Mononuclear cell (primary cell): ENCODE data around the gene PPP2R5B. TPM values are rescaled to one million over a fixed set of nuclear protein-coding genes. Genes with fewer than 3 reads are reported as not detected.

Experiments
- H3K27me3 ChIP-seq: 2 replicates; pipeline ENCODE4 v1.6.0; 2011; ENCODE audit warnings: low read length, control low read depth; ENCODE audit not compliant: insufficient read depth
- H3K4me1 ChIP-seq: 2 replicates; pipeline ENCODE4 v1.5.1; 2011; ENCODE audit warnings: mild to moderate bottlenecking, low read length, control low read depth; ENCODE audit not compliant: insufficient read depth
- H3K4me3 ChIP-seq: 2 replicates; pipeline ENCODE4 v1.5.1; 2011; ENCODE audit warnings: mild to moderate bottlenecking, low read length, moderate library complexity
- H3K9me3 ChIP-seq: 2 replicates; pipeline ENCODE4 v1.5.1; 2011; ENCODE audit warnings: low read depth, mild to moderate bottlenecking, control low read depth, low read length
- total RNA-seq: library from RNA; depleted of rRNA; stranded (reverse); fragments of >200 nt; gene quantifications from one replicate; pipeline ENCODE4 v1.2.3, GENCODE V29; 2012

The PPP2R5B gene
- total RNA-seq, 1 donor: 5.8 TPM

DNA sequence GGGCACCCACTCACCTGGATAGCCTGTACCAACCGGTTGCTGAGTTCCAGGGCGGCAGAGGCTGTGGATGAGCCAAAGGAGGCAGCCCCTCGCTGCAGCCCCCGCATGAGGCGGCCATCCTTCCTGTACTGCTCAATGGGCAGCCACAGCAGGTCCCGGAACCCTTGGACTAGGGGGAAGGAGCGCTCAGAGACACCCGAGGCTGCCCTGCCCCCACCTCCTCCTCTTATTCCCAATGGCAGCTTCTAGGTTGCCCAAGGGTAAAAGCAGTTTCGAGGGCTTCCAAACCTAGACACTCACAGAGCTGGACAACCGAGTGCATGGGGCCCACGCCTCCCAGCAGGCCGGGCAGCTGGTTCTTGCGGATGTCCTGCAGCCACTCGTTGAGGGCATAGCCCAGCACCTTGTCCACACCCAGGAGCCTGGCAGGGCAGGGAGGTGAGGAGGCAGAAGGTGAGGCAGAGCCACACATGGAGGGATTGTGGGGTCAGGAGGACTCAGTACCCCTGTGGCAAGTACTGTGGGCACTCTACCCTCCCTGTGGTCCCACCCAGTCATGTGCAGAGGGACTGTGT, 28.0 kb upstream of the PPP2R5B start:
- no peaks in the 10 kb centered on the region for H3K27me3 ChIP-seq
- H3K4me1 ChIP-seq: peaks cover 31% of the 10 kb centered on the region
- no peaks in the 10 kb centered on the region for H3K9me3 ChIP-seq
- H3K4me3 ChIP-seq: no peak overlapping the region

DNA sequence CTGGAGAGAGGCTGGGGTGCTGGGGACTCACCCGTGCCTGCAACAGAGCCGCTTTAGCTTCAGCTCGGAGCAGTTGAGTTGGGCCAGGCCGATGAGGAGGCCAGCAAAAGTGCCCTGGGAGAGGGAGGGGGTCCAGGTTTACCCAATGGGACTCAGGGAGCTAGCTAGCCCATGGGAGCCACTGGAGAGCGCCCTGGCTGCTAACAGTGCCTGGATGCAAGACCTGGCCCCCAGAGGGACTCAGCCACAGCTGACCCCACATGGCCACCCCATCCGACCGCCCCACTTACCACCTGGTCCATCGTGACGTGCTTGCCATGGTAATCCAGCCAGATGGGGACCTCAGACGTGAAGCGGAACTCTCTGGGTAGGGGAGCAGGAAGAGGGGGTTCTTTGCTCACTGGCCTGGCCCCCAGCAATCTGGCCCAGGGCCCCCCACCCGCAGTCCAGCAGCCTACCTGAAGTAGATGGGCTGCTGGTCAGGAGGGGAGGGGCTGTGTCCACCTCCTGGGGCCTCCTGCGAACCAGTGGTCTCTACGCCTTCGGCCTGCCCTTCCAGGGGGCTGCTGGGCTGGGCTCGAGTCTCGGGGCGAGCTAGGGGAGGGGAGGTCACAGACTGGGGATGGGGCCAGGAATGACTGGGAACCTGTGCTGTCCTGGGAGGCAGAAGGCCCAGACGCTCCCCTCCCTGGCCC, 27.0 kb upstream of the PPP2R5B start:
- no peaks in the 10 kb centered on the region for H3K9me3 ChIP-seq

DNA sequence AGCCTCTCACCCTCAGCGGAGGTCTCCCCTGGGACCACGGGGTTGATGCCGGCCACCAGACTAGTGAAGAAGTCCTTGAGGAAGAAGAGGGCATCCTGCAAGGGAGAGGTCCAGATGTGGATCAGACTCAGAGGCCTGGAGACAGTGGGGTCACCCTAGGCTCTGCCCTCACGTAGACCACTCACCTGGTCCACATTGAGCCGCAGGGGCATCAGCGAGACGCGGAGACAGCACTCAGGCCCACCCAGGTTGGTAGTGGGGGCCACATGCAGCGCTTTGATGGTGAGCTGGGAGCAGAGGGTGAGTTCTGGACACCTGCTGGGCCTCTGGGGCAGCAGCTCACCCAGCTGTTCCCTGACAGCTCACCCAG, 26.4 kb upstream of the PPP2R5B start:
- Histone ChIP-seq H3K9me3 (no peaks in the 10 kb centered on the region), H3K4me1 (peaks cover 22% of the 10 kb centered on the region), H3K4me3 (no peak overlapping the region), H3K27me3 (no peaks in the 10 kb centered on the region)

More for the DNA sequence above, 27.0 kb upstream of the PPP2R5B start:
- Histone ChIP-seq H3K27me3 (no peaks in the 10 kb centered on the region), H3K4me3 (no peak overlapping the region), H3K4me1 (peaks cover 28% of the 10 kb centered on the region)

DNA sequence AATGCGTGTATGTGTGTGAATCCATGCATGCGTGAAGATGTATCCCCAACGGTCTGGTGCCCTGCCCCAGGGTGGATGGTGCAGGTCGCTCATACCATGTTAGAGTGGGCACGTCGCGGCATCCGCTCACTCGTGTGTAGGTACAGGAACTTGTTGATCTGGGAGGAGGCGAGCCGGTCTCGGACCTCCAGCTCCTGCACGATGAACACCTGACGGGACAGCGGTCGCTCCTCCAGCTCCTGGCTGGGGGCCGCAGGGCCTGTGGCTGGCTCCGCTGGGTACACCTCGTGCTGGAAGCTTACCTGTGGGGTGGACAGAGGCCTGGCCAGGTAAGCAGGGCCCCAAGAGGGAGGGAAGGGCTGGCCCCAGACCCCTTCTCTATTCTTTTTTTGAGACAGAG, 25.9 kb upstream of the PPP2R5B start:
- Histone ChIP-seq H3K27me3 (no peaks in the 10 kb centered on the region), H3K4me3 (no peak overlapping the region), H3K4me1 (peaks cover 19% of the 10 kb centered on the region), H3K9me3 (no peaks in the 10 kb centered on the region)

DNA sequence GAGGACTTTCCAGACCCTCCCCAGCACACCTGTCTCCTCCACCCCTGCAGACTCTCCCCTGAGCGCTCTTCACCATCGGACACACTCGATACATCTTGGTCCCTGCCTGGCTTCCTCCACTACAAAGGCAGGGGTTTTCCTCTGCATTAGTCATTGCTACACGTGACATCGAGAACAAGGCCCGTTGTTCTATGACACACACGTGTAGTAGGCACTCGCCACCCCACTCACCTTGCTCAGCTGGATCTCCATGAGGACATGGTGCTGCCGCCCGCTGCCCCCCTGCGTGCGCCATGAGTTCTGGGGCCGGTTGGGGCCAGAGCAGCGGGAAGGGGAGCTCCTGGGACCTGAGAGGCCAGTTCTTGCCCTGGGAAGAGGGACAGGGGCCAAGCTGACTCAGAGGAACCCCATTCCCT, 24.2 kb upstream of the PPP2R5B start:
- Histone ChIP-seq H3K9me3 (no peaks in the 10 kb centered on the region), H3K4me3 (no peak overlapping the region), H3K4me1 (peaks cover 8% of the 10 kb centered on the region), H3K27me3 (no peaks in the 10 kb centered on the region)

DNA sequence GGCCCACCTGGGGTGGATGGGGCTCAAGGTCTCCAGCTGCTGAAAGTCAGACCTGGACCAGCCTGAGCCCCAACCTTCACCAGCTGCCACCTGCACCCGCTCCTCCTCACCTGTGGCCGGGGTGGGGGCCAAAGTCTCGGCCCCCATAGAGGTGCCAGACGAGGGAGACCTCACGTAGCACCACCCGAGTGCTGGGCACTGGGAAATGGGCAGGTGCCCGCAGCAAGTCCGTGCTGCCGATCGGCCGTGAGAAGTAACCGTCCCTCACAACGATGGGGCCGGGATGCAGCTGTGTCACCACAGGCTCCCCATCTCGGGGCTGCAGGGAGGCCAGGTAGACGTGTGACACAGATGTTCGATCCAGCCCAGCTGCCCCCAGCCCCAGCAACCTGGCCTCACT, 23.7 kb upstream of the PPP2R5B start:
- H3K9me3 ChIP-seq: no peaks in the 10 kb centered on the region
- H3K27me3 ChIP-seq: no peaks in the 10 kb centered on the region
- H3K4me3 ChIP-seq: no peak overlapping the region
- peaks cover 8% of the 10 kb centered on the region for H3K4me1 ChIP-seq

DNA sequence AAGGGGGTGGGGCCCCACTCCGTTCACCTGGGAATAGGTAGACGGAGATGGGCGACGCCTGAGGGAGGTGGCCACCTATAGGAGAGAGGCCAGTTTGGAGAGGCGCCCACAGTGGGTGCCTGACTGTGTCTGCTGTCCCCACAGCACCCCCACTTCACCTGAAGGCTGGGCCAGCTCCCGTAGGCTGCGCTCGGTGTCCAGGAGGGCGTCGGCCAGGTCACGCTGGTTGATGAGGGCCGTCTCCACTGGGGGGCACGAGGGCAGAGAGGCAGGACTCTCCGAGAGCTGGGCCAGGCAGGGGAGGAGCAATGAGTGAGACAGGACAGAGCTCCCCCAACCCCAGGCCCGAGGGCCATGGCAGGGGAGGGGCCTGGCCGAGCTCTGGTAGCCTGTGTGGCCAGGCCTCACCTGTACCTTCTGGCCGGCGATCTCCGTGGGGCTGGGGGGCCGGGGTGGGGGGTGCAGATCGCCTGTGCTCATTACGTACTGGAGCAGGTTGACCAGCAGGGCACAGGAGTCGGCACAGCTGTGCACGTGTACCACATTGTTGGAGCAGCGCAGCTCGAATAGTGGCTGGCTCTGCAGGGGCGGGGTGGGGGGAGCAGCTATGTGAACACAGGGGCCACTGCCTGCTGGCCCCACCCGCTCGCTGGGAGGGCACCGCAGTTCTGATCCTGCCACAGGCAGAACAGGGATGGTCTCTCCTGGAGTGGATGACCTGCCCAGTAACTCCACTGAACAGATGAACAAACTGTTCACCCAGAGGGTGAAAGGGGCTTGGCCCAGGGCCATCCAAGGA, 22.2 kb upstream of the PPP2R5B start:
- Histone ChIP-seq H3K4me1 (peaks cover 8% of the 10 kb centered on the region), H3K9me3 (no peaks in the 10 kb centered on the region), H3K27me3 (no peaks in the 10 kb centered on the region), H3K4me3 (no peak overlapping the region)

DNA sequence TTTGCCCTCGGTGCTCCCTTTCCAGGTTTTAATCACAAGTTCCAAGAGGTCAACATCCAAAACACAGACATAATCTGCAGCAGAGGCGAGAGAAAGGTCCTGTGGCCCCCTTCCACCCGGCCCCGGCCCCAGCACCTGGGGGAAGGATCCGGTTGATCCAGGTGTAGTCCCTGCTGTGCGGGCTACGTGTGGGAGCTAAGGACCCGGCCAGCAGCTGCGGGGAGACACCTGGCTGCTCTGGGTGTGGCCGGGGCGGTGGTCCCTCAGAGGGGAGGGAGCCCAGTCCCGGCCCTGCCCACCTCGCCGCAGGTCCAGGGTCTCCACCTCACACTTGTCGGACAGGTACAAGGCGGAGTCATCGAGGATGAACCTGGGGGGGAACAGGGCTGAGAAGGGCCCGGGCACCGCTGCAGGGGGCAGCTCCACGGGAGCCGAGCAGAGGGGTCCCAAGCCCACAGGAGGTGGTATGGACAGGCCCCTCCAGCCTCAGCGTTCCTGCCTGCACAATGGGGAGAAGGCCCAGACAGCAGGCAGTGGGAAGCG, 21.1 kb upstream of the PPP2R5B start:
- H3K4me1 ChIP-seq: peaks cover 8% of the 10 kb centered on the region
- no peaks in the 10 kb centered on the region for H3K9me3 ChIP-seq
- no peaks in the 10 kb centered on the region for H3K27me3 ChIP-seq
- no peak overlapping the region for H3K4me3 ChIP-seq

DNA sequence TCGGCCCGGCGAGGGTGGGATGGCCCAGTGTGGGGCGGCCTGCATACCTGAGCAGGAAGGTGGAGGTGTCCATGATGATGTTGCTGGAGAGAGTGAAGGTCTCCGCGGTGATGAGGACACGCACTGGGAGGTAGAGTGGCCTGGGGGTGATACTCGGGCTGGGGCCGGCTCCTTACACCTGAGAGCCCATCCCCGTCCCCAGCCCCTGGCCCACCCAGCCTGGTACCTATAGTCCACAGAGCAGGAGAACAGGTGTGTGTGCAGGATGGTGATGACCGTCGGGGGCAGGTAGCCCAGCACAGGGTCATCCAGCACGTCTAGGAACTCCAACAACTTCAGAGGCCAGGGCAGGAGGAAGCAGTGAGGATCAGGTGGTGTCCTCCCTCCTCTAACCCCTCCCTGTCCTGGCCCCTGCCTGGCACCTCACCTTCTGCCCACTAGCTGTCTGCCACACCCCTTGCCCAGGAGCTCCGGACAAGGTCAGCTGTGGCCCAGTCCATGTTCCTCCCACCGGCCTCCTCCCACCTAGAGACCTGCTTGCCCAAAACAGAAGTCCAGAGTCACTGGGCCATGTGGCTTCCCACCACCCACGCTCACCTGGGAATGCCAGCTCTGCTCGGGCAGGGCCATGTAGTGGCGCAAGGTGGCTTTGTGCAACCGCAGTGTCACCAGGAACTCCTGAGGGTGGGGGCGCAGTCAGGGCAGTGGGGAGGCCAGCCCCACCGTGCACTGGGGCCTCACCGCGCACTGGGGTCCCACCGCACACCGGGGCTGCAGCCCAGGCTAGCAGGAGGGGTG, 18.8 kb upstream of the PPP2R5B start:
- Histone ChIP-seq H3K9me3 (no peaks in the 10 kb centered on the region), H3K4me1 (no peaks in the 10 kb centered on the region), H3K27me3 (no peaks in the 10 kb centered on the region), H3K4me3 (no peak overlapping the region)

DNA sequence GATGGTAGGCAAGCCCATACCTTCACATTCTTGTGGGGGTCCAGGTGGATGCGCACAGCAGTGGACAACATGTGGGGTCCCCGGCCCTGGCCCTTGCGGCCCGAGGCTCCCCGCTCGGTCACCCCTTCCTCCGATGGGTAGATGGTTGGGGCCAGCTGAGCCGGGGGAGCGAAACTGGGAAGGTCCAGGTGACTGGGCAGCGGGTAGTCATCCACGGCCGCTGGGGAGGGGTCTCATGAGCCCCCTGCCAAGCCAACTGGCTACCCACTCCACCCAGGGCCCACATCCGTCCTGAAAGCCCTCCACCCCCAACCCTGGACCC, 18.2 kb upstream of the PPP2R5B start:
- H3K4me3 ChIP-seq: no peak overlapping the region
- no peaks in the 10 kb centered on the region for H3K4me1 ChIP-seq
- H3K27me3 ChIP-seq: no peaks in the 10 kb centered on the region
- H3K9me3 ChIP-seq: no peaks in the 10 kb centered on the region

DNA sequence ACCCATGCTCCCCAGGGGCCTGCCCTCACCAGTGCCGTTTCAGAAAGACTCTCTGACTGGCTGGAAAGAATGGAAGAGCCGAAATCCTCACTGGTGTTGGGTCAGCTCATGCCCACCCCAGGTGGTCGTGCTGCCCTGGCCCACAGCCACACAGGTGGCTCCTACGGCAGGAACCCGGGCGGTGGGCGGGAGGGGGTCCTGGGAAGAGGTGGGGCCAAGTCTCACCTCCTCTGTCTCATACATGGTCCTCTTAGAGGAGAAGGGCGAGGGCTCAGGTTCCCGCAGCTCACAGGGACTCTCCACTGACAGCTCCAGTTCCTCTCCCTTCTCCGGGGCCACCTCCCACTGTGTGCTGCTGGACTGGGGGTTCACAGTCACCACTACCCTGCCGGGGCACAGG, 15.7 kb upstream of the PPP2R5B start:
- no peaks in the 10 kb centered on the region for H3K9me3 ChIP-seq
- H3K4me3 ChIP-seq: no peak overlapping the region
- H3K27me3 ChIP-seq: no peaks in the 10 kb centered on the region
- H3K4me1 ChIP-seq: no peaks in the 10 kb centered on the region

DNA sequence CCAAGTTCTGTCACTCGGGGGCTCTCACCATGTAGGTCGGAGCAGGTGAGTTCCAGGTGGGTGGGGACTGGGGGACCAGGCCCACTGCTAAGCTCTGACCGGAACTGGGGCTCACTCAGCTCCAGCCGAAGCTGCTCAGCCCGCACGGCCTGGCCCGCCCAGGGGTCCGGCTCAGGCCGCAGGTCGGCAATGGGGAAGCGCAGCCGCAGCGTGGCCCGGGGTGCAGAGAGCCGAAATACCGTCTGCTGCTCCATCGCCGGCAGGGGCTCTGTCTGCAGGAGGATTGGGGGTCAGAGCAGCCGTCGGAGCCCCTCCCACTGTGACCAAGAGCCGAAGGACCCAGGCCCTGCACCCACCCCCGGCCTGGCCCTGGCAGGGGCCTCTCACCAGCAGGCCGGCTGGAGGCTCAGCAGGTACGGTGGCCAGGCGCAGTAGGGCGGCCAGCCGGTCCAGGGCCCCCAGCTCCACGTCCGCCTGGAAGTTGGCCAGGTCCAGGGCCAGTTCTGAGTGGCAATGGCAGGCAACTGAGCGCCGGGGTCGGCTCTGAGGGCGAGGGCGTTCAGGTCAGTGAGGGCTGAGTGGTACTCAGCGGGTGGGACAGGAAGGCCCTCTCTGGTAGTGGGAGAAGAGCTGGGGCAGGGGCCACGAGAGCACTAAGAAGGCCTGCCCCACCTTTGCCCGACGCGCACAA, 14.7 kb upstream of the PPP2R5B start:
- no peaks in the 10 kb centered on the region for H3K27me3 ChIP-seq
- H3K9me3 ChIP-seq: no peaks in the 10 kb centered on the region
- no peak overlapping the region for H3K4me3 ChIP-seq
- no peaks in the 10 kb centered on the region for H3K4me1 ChIP-seq

DNA sequence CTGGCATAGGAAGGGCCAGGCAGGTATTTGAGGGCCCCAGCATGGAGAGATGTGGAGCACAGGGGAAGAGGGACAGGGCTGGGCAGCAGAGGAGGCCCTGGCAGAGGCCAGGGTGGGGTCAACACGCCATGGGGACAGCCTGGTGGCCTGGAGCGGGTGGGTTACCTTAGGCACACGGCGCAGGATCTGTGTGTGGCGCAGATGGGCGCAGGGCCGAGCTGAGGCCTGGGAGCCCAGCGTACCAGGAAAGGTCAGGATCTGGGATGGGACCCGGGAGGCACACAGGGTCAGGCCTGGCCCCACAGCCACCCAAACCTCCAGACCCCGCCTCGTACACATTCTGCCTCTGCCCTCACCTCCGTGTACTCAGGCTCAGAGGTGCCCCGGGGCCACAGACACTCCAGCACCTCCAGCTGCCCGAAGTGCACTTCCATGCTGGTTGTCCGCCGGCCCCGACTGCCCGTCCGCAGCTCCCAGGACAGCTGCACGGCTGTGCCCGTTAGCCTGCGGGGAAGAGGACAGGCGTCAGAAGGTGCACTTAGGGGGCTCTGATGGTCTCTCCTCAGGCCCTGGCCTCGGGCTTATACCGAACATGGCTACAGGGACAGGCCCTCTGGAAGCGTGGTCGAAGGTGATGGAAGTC, 13.9 kb upstream of the PPP2R5B start:
- peaks cover 6% of the 10 kb centered on the region for H3K4me1 ChIP-seq
- H3K9me3 ChIP-seq: no peaks in the 10 kb centered on the region
- no peak overlapping the region for H3K4me3 ChIP-seq
- H3K27me3 ChIP-seq: no peaks in the 10 kb centered on the region

DNA sequence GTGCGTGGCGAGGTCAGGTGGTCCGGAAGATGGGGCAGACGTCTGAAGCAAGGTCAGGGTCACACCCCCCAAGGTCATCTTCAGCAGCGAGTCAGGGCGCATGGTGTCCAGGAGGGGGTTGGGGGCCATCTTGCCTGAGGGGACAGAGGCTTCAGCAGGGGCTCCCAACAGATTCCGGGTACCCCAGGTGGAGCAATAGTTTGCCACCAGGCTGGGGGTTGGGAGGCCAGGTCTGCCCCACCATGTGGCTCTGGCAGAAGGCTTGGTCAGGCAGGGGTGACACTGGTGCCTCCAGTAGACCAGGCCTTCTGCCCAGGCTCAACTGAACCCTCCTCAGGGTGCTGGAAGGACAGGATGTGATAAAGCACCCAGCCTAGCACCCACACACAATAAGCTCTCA, 13.3 kb upstream of the PPP2R5B start:
- no peaks in the 10 kb centered on the region for H3K27me3 ChIP-seq
- peaks cover 12% of the 10 kb centered on the region for H3K4me1 ChIP-seq
- H3K9me3 ChIP-seq: no peaks in the 10 kb centered on the region
- H3K4me3 ChIP-seq: no peak overlapping the region
